ENCODE measurements around the gene SPIRE2. TPM values are rescaled to one million over a fixed set of nuclear protein-coding genes. Genes with fewer than 3 reads are reported as not detected.

Gene SPIRE2
- total and polyA plus RNA-seq, 7 donors = 0.82 to 44.0 (median 5.3) TPM

DNA sequence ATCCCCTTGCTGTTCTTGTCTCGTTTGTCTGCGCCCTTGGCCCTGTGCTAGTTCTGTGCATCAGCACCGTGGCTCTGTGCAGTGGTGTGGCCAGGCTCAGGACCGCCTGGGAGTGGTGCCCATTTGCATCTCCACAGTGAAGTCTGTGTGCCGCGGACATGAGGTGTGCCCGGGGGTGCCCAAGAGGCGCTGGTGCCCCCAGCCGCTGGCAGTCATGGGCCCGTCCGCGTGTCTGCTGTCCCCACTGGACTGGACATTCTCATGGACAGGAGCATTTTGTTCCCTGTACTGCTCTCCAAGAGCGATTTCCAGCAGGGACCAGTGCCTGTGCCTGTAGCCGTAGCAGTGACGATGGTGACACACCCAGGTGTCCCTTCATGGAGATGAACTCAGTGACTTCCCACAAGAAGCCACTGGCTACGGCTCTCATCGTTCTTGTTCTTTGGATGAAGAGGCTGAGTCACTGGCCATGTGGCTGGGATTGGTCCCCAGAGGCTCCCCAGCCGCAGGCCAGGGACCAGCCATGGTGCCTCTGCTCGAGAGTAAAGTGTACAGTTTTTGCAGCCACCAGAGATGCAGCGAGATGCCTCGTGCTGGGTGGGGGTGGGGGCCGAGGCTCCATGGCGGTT is 77.3 kb downstream of the SPIRE2 start:
- Histone ChIP-seq H3K36me3 (peaks cover 35 to 75% (median 52%) of the 10 kb centered on the region in 4 donors), H3K27ac (no peak overlapping the region), H3K4me3 (no peak overlapping the region), H3K27me3 (no peaks in the 10 kb centered on the region), H3K4me1 (peaks cover 0 to 7% (median 5%) of the 10 kb centered on the region in 4 donors), H3K9me3 (no peaks in the 10 kb centered on the region)
- no peak for TF ChIP-seq CTCF (IDR thresholded peaks at IDR 0.05)
- no peak for TF ChIP-seq EP300 (IDR thresholded peaks at IDR 0.05)
- TF ChIP-seq POLR2AphosphoS5 (IDR thresholded peaks at IDR 0.05) = peak in 1 of 4 donors; percentile 30
- no peak for TF ChIP-seq POLR2A (IDR thresholded peaks at IDR 0.05)
- DNase-seq = peak; percentile 58
- WGBS, 2 donors = 93 to 95% methylated on average over 23 of the region's 23 CpGs
- intact Hi-C loops (cut with DNase I) = no loop called here

DNA sequence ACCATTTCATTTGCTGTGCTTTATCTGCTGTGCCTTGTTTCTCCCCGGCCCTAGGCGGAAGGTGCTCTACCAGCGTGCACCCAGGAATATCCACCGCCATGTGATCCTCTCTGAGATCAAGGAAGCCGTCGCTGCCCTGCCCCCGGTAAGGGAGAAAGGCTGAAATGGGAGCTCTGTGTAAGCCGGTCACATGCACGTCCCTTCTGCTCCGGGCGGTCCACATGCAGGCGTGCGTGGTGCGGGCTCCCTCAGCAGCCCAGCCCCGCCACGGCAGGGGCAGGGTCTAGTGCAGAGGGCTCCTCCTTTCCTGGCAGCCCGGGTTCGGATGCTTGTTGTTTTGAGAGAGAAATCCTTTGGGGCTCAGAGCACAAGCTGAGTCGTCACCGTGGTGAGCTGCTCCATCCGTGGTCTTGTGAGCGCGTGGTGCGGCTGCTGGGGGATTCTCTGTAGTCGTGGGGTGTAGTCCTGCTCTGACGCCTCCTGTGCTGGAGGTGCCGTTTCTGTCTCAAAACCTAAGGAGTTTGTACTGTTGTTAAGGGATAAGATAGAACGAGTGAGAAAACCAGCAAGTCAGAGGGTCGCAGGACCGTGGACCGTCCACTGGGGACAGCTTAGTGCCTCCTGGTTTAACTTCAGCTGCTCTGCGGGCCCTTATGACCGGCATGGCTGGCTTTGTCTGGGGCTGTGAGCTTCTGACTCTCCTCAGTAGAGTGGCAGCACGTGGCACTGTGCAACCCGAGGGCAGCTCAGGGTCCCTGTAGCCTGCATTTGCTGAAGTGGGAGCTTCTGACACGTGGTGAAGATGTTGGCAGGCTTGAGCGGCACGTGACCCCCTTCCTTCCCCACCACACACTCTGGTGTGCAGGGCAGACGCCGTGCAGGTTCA is 78.1 kb downstream of the SPIRE2 start:
- Histone ChIP-seq H3K9me3 (no peaks in the 10 kb centered on the region), H3K4me3 (no peak overlapping the region), H3K36me3 (peaks cover 29 to 76% (median 51%) of the 10 kb centered on the region in 4 donors), H3K27me3 (no peaks in the 10 kb centered on the region), H3K4me1 (peaks cover 0 to 7% (median 5%) of the 10 kb centered on the region in 4 donors), H3K27ac (no peak overlapping the region)
- intact Hi-C loops (cut with DNase I) = no loop called here
- TF ChIP-seq POLR2AphosphoS5 (IDR thresholded peaks at IDR 0.05) (no peak), CTCF (IDR thresholded peaks at IDR 0.05) (no peak), EP300 (IDR thresholded peaks at IDR 0.05) (no peak), POLR2A (IDR thresholded peaks at IDR 0.05) (no peak)
- DNase-seq = no peak
- WGBS, 2 donors = 96 to 97% methylated on average over 40 of the region's 40 CpGs

DNA sequence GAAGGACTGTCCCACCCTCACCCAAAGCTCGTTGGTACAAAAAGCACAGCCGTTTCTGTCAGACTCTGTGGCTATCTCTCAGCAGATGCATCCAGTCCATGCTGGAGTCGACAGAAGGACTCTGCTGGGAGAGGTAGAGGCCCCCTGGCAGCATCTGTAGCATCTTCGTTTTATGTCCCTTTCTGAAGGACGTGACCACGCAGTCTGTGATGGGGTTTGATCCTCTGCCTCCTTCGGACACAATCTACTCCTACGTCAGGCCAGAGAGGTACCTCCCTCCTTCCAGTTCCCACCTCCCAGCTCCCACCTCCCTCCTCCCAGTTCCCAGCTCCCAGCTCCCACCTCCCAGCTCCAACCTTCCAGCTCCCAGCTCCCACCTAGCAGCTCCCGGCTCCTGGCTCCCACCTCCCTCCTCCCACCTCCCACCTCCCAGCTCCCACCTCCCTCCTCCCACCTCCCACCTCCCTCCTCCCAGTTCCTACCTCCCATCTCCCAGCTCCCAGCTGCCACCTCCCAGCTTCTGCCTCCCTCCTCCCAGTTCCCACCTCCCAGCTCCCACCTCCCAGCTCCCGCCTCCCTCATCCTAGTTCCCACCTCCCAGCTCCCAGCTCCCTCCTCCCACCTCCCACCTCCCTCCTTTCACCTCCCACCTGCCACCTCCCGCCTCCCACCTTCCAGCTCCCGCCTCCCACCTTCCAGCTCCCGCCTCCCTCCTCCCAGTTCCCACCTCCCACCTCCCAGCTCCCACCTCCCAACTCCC is 79.0 kb downstream of the SPIRE2 start:
- Histone ChIP-seq H3K36me3 (peaks cover 29 to 81% (median 53%) of the 10 kb centered on the region in 4 donors), H3K27me3 (no peaks in the 10 kb centered on the region), H3K27ac (no peak overlapping the region), H3K4me3 (no peak overlapping the region), H3K9me3 (no peaks in the 10 kb centered on the region), H3K4me1 (peaks cover 0 to 7% (median 5%) of the 10 kb centered on the region in 4 donors)
- intact Hi-C loops (cut with DNase I) = no loop called here
- TF ChIP-seq POLR2AphosphoS5 (IDR thresholded peaks at IDR 0.05) (no peak), POLR2A (IDR thresholded peaks at IDR 0.05) (no peak), CTCF (IDR thresholded peaks at IDR 0.05) (no peak), EP300 (IDR thresholded peaks at IDR 0.05) (no peak)
- 97 to 98% methylated on average over 13 of the region's 13 CpGs for WGBS, 2 donors
- no peak for DNase-seq

DNA sequence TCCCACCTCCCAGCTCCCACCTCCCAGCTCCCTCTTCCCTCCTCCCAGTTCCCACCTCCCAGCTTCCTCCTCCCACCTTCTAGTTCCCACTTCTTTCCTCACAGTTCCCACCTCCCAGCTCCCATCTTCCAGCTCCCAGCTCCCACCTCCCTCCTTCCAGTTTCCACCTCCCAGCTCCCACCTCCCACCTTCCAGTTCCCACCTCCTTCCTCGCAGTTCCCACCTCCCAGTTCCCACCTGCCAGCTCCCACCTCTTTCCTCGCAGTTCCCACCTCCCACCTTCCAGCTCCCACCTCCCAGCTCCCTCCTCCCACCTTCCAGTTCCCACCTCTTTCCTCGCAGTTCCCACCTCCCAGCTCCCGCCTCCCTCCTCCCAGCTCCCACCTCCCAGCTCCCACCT is 80.0 kb downstream of the SPIRE2 start:
- 95 to 96% methylated on average over 4 of the region's 4 CpGs for WGBS, 2 donors
- TF ChIP-seq POLR2A (IDR thresholded peaks at IDR 0.05) (no peak), EP300 (IDR thresholded peaks at IDR 0.05) (no peak), POLR2AphosphoS5 (IDR thresholded peaks at IDR 0.05) (no peak), CTCF (IDR thresholded peaks at IDR 0.05) (no peak)
- intact Hi-C loops (cut with DNase I) = no loop called here
- DNase-seq = no peak
- Histone ChIP-seq H3K4me1 (peaks cover 0 to 7% (median 5%) of the 10 kb centered on the region in 4 donors), H3K27ac (no peak overlapping the region), H3K27me3 (no peaks in the 10 kb centered on the region), H3K9me3 (no peaks in the 10 kb centered on the region), H3K4me3 (no peak overlapping the region), H3K36me3 (peaks cover 29 to 76% (median 50%) of the 10 kb centered on the region in 4 donors)

Measured in sigmoid colon (tissue), 7 donors.